PC-9 (cell line): ENCODE measurements around the gene DCLK3.

Source experiments
- EZH2 ChIP-seq: fragments of 200-600 bp; sonication (generic); IDR thresholded peaks from 2 replicates; pipeline ENCODE4 v1.8.0; 2017; ENCODE audit warnings: antibody characterized with exemption, low read depth
- TF ChIP-seq, protein P1 (sequence below): fragments of 200-600 bp; sonication (generic); conservative IDR thresholded peaks from 2 replicates; pipeline ENCODE4 v1.6.1; 2017; ENCODE audit warnings: mixed run types, antibody characterized with exemption, mild to moderate bottlenecking, moderate library complexity

DNA sequence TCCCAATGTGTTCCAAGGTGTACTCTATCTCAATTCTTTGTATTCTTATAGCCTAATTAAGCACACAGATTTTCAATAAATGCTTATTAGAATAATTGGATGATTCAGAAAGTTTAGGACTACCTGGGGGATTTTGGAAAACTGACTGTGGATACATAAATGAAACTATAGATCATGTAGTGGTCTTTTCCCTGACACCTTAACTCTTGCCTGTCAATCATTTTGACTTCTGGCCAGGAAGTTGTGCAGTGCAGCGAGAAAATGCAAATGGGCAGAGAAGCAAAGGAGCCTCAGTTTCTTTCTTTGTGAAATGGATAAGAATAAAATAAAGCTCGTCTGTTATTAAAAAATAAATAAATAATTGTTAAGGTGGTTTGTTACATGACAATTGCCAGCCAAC lies 47.4 kb upstream of the DCLK3 start:
- TF ChIP-seq, protein P1, sequence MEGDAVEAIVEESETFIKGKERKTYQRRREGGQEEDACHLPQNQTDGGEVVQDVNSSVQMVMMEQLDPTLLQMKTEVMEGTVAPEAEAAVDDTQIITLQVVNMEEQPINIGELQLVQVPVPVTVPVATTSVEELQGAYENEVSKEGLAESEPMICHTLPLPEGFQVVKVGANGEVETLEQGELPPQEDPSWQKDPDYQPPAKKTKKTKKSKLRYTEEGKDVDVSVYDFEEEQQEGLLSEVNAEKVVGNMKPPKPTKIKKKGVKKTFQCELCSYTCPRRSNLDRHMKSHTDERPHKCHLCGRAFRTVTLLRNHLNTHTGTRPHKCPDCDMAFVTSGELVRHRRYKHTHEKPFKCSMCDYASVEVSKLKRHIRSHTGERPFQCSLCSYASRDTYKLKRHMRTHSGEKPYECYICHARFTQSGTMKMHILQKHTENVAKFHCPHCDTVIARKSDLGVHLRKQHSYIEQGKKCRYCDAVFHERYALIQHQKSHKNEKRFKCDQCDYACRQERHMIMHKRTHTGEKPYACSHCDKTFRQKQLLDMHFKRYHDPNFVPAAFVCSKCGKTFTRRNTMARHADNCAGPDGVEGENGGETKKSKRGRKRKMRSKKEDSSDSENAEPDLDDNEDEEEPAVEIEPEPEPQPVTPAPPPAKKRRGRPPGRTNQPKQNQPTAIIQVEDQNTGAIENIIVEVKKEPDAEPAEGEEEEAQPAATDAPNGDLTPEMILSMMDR = no peak
- TF ChIP-seq EZH2 = no peak
